ENCODE data around the gene KIF19.

Gene KIF19

GRCh38 chr17:74385201-74385600 lies 59.2 kb downstream of the KIF19 start:
- Histone ChIP-seq H3K4me1 (ENCODE audit: insufficient read depth, low read length) (peaks cover 6% of the 10 kb centered on the region), H3K9ac (ENCODE audit: low read length) (no peak overlapping the region), H3K9me3 (ENCODE audit: low read length) (no peaks in the 10 kb centered on the region), H3K4me3 (ENCODE audit: low read depth in 1 of 2, low read length in 2 of 2) (no peak overlapping the region), H3K27ac (ENCODE audit: low read depth, low read length) (no peak overlapping the region), H3K36me3 (ENCODE audit: insufficient read depth, low read length) (no peaks in the 10 kb centered on the region), H3K27me3 (ENCODE audit: control insufficient read depth in 1 of 2, insufficient read depth in 2 of 2, low read length in 2 of 2) (no peaks in the 10 kb centered on the region)

GRCh38 chr17:74386386-74386785 lies 60.4 kb downstream of the KIF19 start:
- H3K4me3 ChIP-seq (ENCODE audit: low read depth in 1 of 2, low read length in 2 of 2) = no peak overlapping the region
- no peaks in the 10 kb centered on the region for H3K9me3 ChIP-seq (ENCODE audit: low read length)
- H3K4me1 ChIP-seq (ENCODE audit: insufficient read depth, low read length) = no peaks in the 10 kb centered on the region
- H3K9ac ChIP-seq (ENCODE audit: low read length) = no peak overlapping the region
- no peaks in the 10 kb centered on the region for H3K27me3 ChIP-seq (ENCODE audit: control insufficient read depth in 1 of 2, insufficient read depth in 2 of 2, low read length in 2 of 2)
- no peak overlapping the region for H3K27ac ChIP-seq (ENCODE audit: low read depth, low read length)
- H3K36me3 ChIP-seq (ENCODE audit: insufficient read depth, low read length) = no peaks in the 10 kb centered on the region

- H3K27me3 ChIP-seq (ENCODE audit: control insufficient read depth in 1 of 2, insufficient read depth in 2 of 2, low read length in 2 of 2) = no peaks in the 10 kb centered on the region
- H3K4me3 ChIP-seq (ENCODE audit: low read depth in 1 of 2, low read length in 2 of 2) = no peak overlapping the region
- H3K9ac ChIP-seq (ENCODE audit: low read length) = no peak overlapping the region
- no peaks in the 10 kb centered on the region for H3K4me1 ChIP-seq (ENCODE audit: insufficient read depth, low read length)
- no peaks in the 10 kb centered on the region for H3K36me3 ChIP-seq (ENCODE audit: insufficient read depth, low read length)
- H3K9me3 ChIP-seq (ENCODE audit: low read length) = no peaks in the 10 kb centered on the region
- H3K27ac ChIP-seq (ENCODE audit: low read depth, low read length) = no peak overlapping the region
These were observed 61.6 kb downstream of the KIF19 start for GRCh38 chr17:74387365-74388218.

- Histone ChIP-seq H3K4me3 (ENCODE audit: low read depth in 1 of 2, low read length in 2 of 2) (no peak overlapping the region), H3K27ac (ENCODE audit: low read depth, low read length) (no peak overlapping the region), H3K27me3 (ENCODE audit: control insufficient read depth in 1 of 2, insufficient read depth in 2 of 2, low read length in 2 of 2) (no peaks in the 10 kb centered on the region), H3K4me1 (ENCODE audit: insufficient read depth, low read length) (no peaks in the 10 kb centered on the region), H3K36me3 (ENCODE audit: insufficient read depth, low read length) (no peaks in the 10 kb centered on the region), H3K9me3 (ENCODE audit: low read length) (no peaks in the 10 kb centered on the region), H3K9ac (ENCODE audit: low read length) (no peak overlapping the region)
These were observed 63.2 kb downstream of the KIF19 start for GRCh38 chr17:74389084-74389753.

- no peak overlapping the region for H3K4me3 ChIP-seq (ENCODE audit: low read depth in 1 of 2, low read length in 2 of 2)
- no peak overlapping the region for H3K27ac ChIP-seq (ENCODE audit: low read depth, low read length)
- no peak overlapping the region for H3K9ac ChIP-seq (ENCODE audit: low read length)
- H3K27me3 ChIP-seq (ENCODE audit: control insufficient read depth in 1 of 2, insufficient read depth in 2 of 2, low read length in 2 of 2) = no peaks in the 10 kb centered on the region
- H3K36me3 ChIP-seq (ENCODE audit: insufficient read depth, low read length) = no peaks in the 10 kb centered on the region
- no peaks in the 10 kb centered on the region for H3K4me1 ChIP-seq (ENCODE audit: insufficient read depth, low read length)
- H3K9me3 ChIP-seq (ENCODE audit: low read length) = no peaks in the 10 kb centered on the region
These were observed 64.1 kb downstream of the KIF19 start for GRCh38 chr17:74389937-74390679.

- Histone ChIP-seq H3K36me3 (ENCODE audit: insufficient read depth, low read length) (no peaks in the 10 kb centered on the region), H3K9me3 (ENCODE audit: low read length) (no peaks in the 10 kb centered on the region), H3K27me3 (ENCODE audit: control insufficient read depth in 1 of 2, insufficient read depth in 2 of 2, low read length in 2 of 2) (no peaks in the 10 kb centered on the region), H3K4me1 (ENCODE audit: insufficient read depth, low read length) (no peaks in the 10 kb centered on the region), H3K9ac (ENCODE audit: low read length) (no peak overlapping the region), H3K4me3 (ENCODE audit: low read depth in 1 of 2, low read length in 2 of 2) (no peak overlapping the region), H3K27ac (ENCODE audit: low read depth, low read length) (no peak overlapping the region)
These were observed 64.9 kb downstream of the KIF19 start for GRCh38 chr17:74390680-74391653.

- H3K27ac ChIP-seq (ENCODE audit: low read depth, low read length) = no peak overlapping the region
- no peaks in the 10 kb centered on the region for H3K4me1 ChIP-seq (ENCODE audit: insufficient read depth, low read length)
- no peaks in the 10 kb centered on the region for H3K36me3 ChIP-seq (ENCODE audit: insufficient read depth, low read length)
- H3K9me3 ChIP-seq (ENCODE audit: low read length) = no peaks in the 10 kb centered on the region
- no peak overlapping the region for H3K4me3 ChIP-seq (ENCODE audit: low read depth in 1 of 2, low read length in 2 of 2)
- H3K9ac ChIP-seq (ENCODE audit: low read length) = no peak overlapping the region
- no peaks in the 10 kb centered on the region for H3K27me3 ChIP-seq (ENCODE audit: control insufficient read depth in 1 of 2, insufficient read depth in 2 of 2, low read length in 2 of 2)
These were observed 65.7 kb downstream of the KIF19 start for GRCh38 chr17:74391771-74392170.

GRCh38 chr17:74392848-74393247 lies 66.8 kb downstream of the KIF19 start:
- no peaks in the 10 kb centered on the region for H3K36me3 ChIP-seq (ENCODE audit: insufficient read depth, low read length)
- H3K4me3 ChIP-seq (ENCODE audit: low read depth in 1 of 2, low read length in 2 of 2) = no peak overlapping the region
- no peak overlapping the region for H3K9ac ChIP-seq (ENCODE audit: low read length)
- no peaks in the 10 kb centered on the region for H3K9me3 ChIP-seq (ENCODE audit: low read length)
- H3K27ac ChIP-seq (ENCODE audit: low read depth, low read length) = no peak overlapping the region
- H3K4me1 ChIP-seq (ENCODE audit: insufficient read depth, low read length) = no peaks in the 10 kb centered on the region
- no peaks in the 10 kb centered on the region for H3K27me3 ChIP-seq (ENCODE audit: control insufficient read depth in 1 of 2, insufficient read depth in 2 of 2, low read length in 2 of 2)

- Histone ChIP-seq H3K9ac (ENCODE audit: low read length) (no peak overlapping the region), H3K27me3 (ENCODE audit: control insufficient read depth in 1 of 2, insufficient read depth in 2 of 2, low read length in 2 of 2) (no peaks in the 10 kb centered on the region)
These were observed 67.4 kb downstream of the KIF19 start for GRCh38 chr17:74393346-74393942.

GRCh38 chr17:74394275-74394950 lies 68.4 kb downstream of the KIF19 start:
- H3K9me3 ChIP-seq (ENCODE audit: low read length) = no peaks in the 10 kb centered on the region
- H3K27ac ChIP-seq (ENCODE audit: low read depth, low read length) = no peak overlapping the region

More at GRCh38 chr17:74393346-74393942, 67.4 kb downstream of the KIF19 start:
- Histone ChIP-seq H3K4me3 (ENCODE audit: low read depth in 1 of 2, low read length in 2 of 2) (no peak overlapping the region), H3K36me3 (ENCODE audit: insufficient read depth, low read length) (no peaks in the 10 kb centered on the region), H3K4me1 (ENCODE audit: insufficient read depth, low read length) (no peaks in the 10 kb centered on the region), H3K9me3 (ENCODE audit: low read length) (no peaks in the 10 kb centered on the region), H3K27ac (ENCODE audit: low read depth, low read length) (no peak overlapping the region)

More at GRCh38 chr17:74394275-74394950, 68.4 kb downstream of the KIF19 start:
- H3K36me3 ChIP-seq (ENCODE audit: insufficient read depth, low read length) = no peaks in the 10 kb centered on the region
- no peak overlapping the region for H3K4me3 ChIP-seq (ENCODE audit: low read depth in 1 of 2, low read length in 2 of 2)
- no peaks in the 10 kb centered on the region for H3K27me3 ChIP-seq (ENCODE audit: control insufficient read depth in 1 of 2, insufficient read depth in 2 of 2, low read length in 2 of 2)
- H3K4me1 ChIP-seq (ENCODE audit: insufficient read depth, low read length) = no peaks in the 10 kb centered on the region
- no peak overlapping the region for H3K9ac ChIP-seq (ENCODE audit: low read length)
